ENCODE data around the gene NCOA6. TPM values are rescaled to one million over a fixed set of nuclear protein-coding genes. Genes with fewer than 3 reads are reported as not detected.

The NCOA6 gene
- total RNA-seq, 1 donor from 2014 or later = 20.1 TPM

DNA sequence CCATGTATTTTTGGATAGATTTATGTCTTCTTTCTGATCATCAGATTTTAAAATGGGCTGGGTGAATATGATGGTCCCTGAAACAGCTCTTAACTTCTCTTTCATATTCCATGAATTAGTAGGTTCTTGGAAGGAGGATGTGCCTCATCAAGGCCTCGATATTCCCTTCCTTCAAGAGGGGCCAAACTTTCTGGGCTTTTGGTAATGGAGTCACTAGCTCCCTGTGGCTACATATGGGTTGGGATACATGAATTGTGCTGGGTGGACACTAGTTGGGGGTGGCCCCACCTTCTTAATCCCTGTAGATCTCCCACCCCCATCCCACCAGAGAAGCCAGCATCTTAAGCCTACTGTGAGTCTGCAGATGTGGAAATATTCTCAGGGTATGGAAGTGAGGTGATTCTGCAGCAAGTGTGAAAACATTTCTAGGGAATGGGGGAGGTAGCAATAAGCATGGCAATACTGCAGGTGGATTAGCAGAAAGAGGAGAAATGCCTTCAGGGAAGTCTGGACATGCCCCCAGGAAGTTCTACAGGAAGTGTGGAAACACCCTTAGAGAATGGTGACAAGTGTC lies 119.1 kb downstream of the NCOA6 start:
- no peak for DNase-seq (ENCODE audit: extremely low read depth, low read depth, low spot score)

GRCh38 chr20:34705397-34706301 lies 119.8 kb downstream of the NCOA6 start:
- DNase-seq (ENCODE audit: extremely low read depth, low read depth, low spot score) = no peak

- DNase-seq (ENCODE audit: extremely low read depth, low read depth, low spot score) = no peak
Measured at GRCh38 chr20:34705008-34705396, 120.4 kb downstream of the NCOA6 start.

GRCh38 chr20:34704177-34705007 lies 121.1 kb downstream of the NCOA6 start, which contains the start of gene TP53INP2:
Gene TP53INP2 (plus strand): TSS chr20:34704344. CDS start chr20:34708740, 4,396 bp downstream.
- no peak for DNase-seq (ENCODE audit: extremely low read depth, low read depth, low spot score)

DNA sequence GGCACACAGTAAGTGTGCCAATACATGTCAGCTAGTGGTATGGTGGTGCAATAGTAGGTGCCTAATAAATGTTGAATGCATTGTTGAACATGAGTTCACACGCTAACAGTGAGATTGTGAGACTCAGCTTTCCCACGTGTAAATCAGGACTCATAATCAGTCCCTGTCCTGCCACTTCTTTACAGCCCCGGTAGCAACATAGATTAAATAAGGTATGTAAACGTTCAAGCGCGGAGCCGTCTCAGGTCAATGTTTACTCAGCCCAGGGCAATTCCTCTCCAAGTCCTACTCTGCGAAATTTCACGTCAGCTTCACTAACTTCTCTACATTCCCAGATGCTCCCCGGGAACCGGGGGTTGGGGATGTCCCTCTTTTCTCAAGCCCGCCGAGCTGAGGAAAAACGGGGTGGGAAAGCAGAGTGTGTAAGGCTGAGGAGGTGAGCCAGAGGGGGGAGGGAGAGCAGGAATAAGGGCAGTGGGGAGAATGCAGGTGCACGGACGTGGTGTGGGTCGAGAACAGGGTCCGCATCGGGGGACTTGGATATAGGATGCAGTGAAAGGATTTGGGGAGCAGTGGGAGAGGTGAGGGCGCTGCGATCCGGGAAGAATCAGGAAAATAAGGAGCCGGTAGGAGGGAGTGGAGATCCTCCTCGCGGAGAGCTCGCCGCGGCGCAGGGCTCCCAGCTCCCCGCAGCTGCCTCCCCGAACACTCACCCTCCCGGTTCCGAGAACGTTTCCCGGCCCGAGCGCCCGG lies 121.9 kb downstream of the NCOA6 start:
- no peak for DNase-seq (ENCODE audit: extremely low read depth, low read depth, low spot score)

DNA sequence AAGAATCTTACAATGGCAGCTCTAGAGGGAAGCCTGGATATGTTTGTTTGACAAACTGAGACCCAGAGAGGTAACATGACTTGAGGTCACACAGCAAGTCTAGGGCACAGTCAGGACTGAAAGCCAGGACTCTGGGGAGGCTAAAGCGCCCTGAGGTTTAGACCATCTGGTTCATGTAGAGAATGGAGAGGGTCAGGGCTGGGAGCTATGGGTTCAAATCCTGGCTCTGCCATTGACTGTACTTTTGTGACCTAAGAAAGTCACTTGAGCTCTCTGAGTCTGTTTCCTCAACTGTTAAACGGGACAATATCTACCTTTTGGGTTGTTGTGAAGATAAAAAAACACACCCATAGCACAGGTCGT lies 122.4 kb downstream of the NCOA6 start:
- no peak for DNase-seq (ENCODE audit: extremely low read depth, low read depth, low spot score)

- DNase-seq (ENCODE audit: extremely low read depth, low read depth, low spot score) = no peak
Measured at GRCh38 chr20:34701405-34702085, 123.9 kb downstream of the NCOA6 start.

DNA sequence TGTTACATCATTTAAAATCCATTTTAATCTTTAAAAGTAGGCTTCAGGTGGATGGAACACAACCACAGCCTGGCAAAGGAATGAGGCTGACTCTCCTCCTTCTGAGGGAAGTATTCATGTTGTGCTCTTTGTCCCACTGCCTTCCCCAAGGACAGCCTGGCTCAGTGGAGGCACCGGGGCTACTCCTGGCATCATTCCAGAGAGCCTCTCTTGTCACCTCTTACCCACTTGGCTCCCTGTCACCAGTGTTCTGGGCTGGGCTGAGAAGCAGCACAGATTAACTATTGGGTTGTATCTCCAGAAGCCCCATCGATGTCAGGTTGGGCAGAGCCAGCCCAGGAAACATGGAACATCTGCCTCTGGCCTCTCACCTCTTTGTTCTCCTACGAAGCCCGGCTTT lies 132.0 kb downstream of the NCOA6 start:
- DNase-seq (ENCODE audit: extremely low read depth, low read depth, low spot score) = no peak

GRCh38 chr20:34691838-34692237 lies 133.6 kb downstream of the NCOA6 start:
- DNase-seq (ENCODE audit: extremely low read depth, low read depth, low spot score) = no peak

DNA sequence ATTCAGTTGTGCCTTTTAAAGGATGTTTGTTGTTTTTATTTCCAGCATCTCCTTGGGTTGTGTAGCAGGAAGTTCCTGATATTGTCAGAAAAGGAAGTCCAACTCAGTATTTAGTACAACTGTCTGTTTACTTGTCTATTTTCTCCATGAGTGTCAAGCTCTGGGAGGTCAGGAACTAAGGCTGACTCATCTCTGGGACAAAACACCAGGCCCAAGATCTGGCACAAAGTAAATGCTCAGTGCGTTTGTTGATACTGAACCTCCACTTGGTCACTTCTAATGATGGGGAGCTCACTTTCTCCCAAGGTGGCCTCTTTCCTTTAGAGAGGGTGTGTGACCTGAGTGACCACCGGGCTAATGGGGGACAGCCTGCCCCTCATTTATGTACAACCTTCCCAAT lies 136.0 kb downstream of the NCOA6 start:
- DNase-seq (ENCODE audit: extremely low read depth, low read depth, low spot score) = no peak

DNA sequence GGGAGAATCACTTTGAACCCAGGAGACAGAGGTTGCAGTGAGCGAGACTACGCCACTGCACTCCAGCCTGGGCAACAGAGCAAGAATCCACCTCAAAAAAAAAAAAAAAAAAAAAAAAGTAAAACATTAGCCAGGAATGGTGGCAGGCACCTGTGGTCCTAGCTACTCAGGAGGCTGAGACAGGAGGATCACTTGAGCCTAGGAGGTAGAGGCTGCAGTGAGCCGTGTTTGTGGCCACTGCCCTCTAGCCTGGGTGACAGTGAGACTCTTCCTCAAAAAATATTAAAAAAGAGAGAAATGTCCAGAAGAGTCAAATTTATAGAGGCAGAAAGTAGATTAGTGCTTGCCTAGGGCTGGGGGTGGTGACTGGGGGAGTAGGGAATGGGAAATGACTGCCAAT lies 141.8 kb downstream of the NCOA6 start:
- DNase-seq (ENCODE audit: extremely low read depth, low read depth, low spot score) = no peak

DNA sequence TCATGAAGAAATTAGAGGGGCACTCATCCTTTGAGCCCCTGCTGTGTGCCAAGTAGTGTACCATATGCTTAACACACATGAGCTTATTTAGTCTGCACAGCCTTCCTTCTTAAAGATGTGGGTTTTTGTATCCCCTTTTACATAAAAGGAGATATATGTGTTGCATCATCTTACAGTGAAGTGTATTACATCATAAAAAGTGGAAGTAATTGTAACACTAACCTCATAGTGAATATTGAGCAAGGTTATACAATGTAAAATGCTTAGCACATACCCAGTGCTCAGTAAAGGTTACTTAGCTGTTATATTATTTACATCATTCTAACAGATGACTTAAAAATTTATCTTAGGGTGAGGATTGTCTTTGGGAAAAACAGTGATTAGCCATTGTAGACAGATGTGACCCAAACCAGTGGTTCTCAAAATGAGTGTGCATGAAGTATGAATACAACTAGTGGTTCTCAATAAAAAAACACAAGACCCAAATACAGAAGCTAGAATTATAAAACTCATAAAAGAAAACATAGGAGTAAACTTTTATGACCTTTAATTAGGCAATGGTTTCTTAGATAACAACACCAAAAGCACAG lies 144.8 kb downstream of the NCOA6 start:
- DNase-seq (ENCODE audit: extremely low read depth, low read depth, low spot score) = no peak

DNA sequence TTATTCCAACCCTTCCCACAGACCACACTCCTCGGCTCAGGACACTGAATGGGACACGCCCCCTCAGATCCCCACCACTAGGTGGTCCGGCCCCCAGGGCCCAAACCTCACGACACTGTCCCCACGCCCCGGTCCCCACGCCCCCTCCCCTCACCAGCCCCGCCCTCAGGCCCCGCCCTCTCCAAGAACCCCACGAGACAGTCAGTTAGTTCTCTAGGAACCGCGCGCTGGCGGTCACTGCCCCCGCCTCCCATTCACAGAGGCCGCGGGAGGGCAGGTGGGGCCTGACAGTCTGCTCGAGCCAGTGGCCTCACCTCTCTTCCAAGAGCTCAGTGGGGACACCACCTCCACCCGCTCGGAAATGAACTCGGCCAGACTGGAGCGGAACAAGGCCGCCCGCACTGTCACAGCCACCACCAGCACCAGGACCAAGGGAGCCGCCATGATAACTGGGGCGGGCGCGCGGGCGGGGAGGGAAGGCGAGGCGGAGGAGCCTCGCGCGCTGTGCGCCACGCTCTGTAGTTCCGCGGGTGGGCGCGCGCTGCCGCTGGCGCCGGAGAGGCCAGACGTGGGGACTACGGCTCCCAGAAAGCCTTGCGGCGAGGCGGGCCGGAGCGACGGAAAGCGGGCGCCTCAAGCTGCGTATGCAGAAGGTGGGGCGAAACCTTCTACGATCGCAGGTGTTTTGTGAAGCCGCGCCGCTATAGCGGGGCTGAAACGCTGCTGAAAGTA lies 148.6 kb downstream of the NCOA6 start, which contains the start of gene PIGU:
TSS of gene PIGU (minus strand) at position 451 of the 732 bp plus-strand sequence. CDS start at position 444, 7 bp downstream.
- DNase-seq (ENCODE audit: extremely low read depth, low read depth, low spot score) = peak; percentile 50

- no peak for DNase-seq (ENCODE audit: extremely low read depth, low read depth, low spot score)
Measured at GRCh38 chr20:34675993-34676641, 149.3 kb downstream of the NCOA6 start.

GRCh38 chr20:34675561-34675960 lies 149.9 kb downstream of the NCOA6 start:
- DNase-seq (ENCODE audit: extremely low read depth, low read depth, low spot score) = no peak

DNA sequence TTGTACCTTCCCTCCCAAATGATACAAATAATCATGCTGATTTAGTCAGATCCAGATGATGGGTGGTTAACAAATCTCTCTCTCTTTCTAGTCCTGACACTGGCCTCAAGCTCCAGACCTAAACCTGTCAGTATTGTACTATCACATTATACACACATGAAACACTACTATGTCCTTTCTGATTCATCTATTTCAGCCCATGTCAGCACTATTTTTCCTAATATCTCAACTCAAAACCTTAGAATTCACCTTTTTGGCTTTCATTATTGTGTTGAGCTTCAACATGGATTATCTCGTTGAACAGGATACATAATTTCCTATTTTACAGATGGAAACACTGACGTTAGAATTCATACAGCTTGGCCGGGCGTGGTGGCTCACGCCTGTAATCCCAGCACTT lies 152.0 kb downstream of the NCOA6 start:
- no peak for DNase-seq (ENCODE audit: extremely low read depth, low read depth, low spot score)

DNA sequence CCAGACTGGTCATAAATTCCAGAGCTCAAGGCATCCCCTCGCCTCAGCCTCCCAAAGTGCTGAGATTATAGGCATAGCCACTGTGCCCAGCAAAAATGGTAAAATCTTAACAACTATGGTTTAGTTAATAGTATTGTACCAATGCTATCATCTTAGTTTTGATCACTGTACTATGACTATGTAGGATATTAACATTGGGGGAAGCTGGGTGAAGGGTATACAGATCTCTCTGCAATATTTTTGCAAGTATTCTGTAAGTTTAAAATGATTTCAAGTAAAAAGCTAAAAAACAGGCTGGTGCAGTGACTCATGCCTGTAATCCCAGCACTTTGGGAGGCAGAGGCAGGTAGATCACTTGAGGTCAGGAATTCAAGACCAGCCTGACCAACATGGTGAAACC lies 156.4 kb downstream of the NCOA6 start:
- no peak for DNase-seq (ENCODE audit: extremely low read depth, low read depth, low spot score)

All from glomerular endothelial cell (primary cell).